ENCODE measurements around the gene CLDN2.

The CLDN2 gene

DNA sequence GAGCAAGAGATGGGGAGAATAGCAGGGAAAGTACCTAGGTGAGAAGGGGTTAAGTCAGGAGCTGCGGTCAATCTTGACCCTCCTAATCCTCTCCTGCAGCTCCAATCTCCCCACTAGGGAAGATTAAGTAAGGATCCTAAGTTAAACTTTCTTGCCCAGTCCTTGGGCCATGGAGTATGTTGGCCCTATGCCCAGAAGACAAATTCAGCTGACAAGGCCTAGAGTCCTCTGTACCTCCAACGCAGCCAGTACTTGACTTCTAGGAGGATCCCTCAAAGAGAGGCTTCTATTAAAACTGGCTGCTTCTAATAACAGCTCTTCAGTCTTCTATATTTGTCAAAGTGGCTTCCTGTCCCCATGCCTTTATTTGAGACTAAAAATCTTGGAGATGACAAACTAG is 1.4 kb downstream of the CLDN2 start:
- DNase-seq (ENCODE audit: low spot score): no peak

DNA sequence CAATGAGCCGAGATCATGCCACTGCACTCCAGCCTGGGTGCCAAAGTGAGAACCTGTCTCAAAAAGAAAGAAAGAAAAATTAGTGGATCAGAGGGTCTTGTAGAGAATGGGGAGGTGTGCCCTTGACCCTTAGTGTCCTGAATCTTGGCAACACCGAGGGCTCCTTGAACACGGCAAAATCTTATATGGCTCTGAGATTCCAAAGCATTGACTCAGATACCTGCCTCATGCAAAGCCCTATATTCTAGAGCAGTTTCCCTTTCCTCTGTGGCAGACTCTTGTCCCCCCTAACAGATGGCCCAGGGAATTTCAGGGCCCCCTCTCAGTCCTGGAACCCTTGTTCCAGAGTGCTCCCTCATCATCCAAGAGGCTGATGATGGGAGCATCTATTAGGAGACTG is 6.8 kb downstream of the CLDN2 start:
- DNase-seq (ENCODE audit: low spot score): no peak

DNA sequence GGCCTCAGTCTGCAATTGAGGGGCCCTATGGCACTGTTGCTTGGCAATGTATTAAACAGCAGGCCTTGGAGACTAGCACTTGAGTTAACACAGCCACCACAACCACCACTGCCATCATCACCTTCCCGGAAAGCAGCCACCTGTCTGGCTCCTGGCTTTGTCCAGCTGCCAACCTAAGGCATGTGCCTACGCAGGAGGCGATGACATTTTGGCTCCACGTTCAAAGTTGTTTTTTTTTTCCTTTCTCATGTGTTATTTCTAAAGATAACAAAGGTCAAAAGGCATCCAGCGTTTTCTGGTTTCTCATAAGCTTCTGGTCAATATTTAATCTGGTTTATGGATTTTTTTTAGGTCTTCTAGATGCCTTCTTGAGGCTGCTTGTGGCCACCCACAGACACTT is 7.5 kb downstream of the CLDN2 start:
- no peak for DNase-seq (ENCODE audit: low spot score)

DNA sequence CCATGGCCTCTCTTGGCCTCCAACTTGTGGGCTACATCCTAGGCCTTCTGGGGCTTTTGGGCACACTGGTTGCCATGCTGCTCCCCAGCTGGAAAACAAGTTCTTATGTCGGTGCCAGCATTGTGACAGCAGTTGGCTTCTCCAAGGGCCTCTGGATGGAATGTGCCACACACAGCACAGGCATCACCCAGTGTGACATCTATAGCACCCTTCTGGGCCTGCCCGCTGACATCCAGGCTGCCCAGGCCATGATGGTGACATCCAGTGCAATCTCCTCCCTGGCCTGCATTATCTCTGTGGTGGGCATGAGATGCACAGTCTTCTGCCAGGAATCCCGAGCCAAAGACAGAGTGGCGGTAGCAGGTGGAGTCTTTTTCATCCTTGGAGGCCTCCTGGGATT is 8.0 kb downstream of the CLDN2 start:
- DNase-seq (ENCODE audit: low spot score): no peak

DNA sequence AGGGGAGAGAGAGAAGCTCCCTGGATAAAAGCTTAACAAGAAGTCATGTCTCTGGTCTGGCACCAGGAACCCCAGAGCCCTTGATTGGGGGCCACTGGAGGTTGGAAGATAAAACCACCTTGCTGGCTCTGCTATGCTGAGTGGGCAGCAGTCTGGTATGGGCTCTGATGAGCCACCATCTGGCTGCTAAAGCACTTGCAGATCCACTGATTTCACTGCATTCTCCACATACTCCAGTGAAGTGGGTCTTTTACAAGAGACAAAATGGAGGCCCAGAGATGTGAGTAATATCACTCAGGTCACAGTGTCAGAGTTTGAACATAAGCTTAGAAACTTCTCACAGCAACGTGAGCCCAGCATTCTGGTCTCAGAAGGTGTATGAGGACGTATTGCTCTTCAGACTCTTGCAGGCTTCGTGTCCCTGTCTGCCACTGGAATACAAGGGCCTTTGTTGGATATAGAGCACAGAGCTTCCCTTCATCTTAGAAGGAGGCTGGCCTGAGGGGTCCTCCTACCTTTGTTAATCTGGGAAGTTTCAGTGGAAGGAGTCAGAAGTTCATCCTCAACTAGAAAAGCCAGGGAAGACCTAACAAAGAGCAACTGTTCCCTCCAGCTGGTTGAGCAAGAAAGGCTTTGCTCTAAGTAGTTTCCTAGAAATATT is 11.8 kb downstream of the CLDN2 start:
- no peak for DNase-seq (ENCODE audit: low spot score)

DNA sequence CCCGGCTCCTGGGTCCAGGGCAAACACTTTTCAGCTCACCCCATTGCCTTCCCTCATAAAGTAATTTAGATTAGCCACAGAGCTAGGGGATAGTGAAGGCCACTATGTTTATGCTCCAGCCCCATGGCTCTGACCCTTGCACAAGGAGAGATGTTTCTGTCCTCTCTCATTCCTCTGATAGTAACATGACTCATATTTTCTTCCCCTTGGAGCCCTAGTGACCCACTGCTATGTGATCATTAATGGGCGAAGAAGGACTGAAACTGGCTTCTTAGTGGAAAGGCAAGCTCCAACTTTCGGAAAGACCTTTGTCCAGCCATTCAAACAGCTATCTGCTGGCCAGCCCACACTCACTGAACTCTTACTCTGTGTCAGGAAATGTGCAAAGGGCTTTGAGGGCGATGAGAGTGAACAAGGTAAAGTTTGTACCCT is 12.3 kb downstream of the CLDN2 start:
- no peak for DNase-seq (ENCODE audit: low spot score)

DNA sequence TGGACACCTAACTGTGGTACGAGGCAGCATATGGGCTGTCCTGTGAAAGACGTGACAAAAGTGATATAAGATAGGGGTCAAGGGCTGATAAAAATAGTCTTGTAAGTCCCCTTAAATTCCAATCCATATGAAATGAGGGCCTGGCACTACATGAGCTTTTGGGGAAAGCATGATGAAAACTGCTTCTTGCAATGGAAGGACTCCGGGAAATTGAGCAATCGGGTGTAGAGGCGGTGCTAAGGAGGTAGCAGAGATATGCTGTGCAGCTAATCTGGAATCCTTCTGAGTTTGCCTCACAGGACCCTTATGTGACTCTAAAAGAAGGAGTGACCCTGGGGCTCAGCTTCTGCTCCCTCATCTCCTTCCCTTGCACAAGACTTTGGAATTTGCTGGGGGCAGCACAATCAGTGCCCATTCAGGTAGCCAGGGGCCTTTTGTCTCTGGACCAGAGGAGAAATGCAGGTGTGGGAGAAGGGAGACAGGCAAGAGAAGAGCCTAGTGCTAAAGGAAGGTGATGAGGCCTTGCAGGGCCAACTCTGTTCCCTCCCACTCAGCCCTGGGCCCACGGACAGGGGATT is 12.8 kb downstream of the CLDN2 start:
- no peak for DNase-seq (ENCODE audit: low spot score)

DNA sequence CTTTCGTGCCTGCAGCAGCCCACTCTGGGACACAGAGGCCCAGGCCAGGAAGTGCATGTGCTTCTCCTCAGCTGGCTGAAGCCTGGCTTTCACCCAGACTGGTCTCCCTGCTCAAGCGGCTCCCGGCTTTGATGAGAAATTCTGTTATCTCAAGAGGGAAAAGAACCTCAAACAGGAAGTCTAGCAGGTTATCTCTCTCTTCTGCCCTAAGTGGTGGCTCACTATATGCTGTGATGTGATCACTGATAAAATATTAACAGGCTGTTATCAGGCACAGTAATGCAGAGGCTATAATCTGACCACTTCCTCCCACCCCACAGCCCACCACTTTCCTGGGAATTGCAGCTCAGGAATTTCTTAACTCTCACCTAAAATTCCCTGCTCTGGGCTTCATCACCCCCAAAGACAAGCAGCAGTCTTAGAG is 13.3 kb downstream of the CLDN2 start:
- DNase-seq (ENCODE audit: low spot score): no peak

DNA sequence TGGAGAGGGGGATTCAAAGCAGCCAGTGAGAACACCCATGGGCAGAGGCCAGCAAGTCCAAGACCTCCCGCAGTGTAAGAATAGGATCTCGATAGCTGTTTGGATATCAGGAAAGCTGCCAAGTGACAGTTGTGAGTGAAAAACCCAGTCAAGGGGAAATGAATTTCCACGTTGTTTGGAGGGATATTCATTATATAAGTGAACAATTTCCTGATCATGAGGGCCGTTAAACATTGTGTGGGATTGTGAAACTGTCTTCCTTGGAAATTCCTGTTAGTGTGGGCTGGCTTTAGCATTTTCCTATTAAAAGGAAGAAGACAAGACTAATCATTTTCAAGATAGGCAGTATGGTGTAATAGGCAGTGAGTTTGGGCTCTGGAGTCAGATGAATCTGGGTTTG is 15.0 kb downstream of the CLDN2 start:
- no peak for DNase-seq (ENCODE audit: low spot score)

DNA sequence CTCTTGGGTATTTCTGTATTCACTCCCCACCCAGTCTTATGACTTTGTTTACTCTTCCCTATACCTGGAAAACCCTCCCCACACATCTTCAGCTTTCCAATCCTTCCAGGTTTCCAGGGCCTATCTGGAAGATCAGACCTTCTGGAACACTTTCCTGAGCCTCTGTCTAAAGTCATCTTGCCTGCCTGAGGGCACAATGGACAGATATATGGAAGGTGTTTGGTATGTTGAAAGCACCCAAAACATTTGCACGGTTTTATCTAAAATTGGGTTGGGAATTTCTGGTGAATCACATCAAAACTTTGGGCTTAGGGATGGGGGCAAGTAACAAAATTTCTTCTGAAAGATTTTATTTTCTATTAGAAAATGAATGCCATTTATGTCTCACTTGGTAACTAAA is 16.0 kb downstream of the CLDN2 start:
- no peak for DNase-seq (ENCODE audit: low spot score)

DNA sequence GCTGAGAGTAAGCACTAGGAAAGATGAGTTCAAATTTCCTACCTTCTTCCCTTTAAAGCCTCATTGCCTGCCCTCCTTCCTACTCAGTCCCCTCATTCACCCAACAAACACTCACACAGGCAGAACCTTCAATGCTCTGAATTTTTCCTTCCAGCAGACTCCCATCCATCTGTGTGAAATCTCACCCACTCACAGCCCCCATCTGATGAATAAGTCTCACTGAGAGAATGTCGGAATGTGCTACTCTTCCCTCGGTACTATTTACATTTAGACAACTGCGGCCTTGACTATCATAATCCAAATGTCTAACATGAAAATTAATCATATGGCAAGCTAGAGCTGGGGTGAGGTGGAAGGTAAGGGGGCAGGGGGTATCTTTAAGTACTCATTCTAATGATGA is 19.4 kb downstream of the CLDN2 start:
- DNase-seq (ENCODE audit: low spot score): no peak

DNA sequence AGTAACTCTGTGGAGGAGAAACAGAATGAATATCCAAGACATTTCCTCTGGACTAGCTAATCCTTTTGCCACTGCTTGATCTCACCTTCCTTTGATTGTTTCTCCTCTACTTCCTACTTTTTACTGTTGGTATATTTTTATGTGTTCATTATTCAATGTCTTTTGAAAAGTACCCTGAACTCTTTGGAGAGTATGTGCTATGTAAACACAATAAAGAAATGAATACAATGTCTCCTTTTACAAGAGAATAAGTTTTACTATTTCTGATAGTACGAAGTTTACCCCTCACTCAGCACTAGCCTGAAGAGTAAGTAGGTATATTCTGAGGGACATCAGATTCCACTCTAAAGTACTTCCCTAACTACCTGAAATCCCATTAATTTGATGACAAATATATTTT is 19.9 kb downstream of the CLDN2 start:
- DNase-seq (ENCODE audit: low spot score): no peak

DNA sequence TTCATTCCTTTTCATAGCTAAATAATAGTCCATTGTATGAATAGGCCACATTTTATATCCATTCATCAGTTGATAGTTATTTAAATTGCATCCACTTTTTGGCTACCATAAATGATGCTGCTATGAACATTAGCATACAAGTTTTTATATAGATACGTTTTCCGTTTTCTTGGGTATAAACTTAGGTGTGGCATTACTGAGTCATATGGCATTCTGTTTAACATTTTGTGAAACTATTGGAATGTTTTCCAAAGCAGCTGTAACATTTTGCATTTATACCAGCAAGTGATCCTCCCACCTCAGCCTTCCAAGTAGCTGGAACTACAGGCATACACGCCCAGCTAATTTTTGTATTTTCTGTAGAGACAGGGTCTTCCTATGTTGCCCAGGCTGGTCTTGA is 26.3 kb downstream of the CLDN2 start:
- no peak for DNase-seq (ENCODE audit: low spot score)

DNA sequence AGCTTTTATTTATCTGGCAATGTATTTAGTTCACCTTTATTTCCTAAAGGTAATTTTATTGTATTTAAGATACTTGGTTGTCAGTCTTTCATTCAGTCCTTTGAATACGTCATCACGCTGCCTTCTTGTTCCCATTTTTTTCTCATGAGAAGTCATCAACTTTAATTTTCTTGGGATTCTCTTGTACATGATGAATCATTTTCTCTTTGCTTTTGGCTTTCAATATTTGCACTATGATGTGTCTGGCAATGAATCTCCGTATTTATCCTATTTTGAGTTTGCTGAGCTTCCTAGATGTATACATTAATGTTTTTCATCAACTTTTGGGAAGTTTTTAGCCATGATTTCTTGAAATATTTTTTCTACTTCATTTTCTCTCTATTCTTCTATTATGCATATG is 28.4 kb downstream of the CLDN2 start:
- DNase-seq (ENCODE audit: low spot score): no peak

DNA sequence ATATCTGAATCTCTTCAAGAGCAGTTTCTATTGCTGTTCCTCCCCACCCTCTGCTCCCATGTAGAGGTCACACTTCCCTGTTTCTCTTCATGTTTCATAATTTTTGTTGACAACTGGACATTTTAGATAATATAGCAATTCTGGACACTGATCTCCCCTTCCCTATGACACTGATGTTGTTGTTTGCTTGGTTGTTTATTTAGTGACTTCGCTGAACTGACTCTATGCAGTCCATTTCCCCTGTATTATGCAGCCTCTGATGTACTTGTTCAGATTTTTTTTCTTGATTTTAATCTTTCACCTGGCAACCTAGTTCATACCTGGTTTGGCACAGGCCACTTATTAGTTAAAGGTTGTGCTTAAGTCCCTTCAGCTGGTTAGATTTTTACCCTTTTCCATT is 29.2 kb downstream of the CLDN2 start:
- DNase-seq (ENCODE audit: low spot score): no peak

DNA sequence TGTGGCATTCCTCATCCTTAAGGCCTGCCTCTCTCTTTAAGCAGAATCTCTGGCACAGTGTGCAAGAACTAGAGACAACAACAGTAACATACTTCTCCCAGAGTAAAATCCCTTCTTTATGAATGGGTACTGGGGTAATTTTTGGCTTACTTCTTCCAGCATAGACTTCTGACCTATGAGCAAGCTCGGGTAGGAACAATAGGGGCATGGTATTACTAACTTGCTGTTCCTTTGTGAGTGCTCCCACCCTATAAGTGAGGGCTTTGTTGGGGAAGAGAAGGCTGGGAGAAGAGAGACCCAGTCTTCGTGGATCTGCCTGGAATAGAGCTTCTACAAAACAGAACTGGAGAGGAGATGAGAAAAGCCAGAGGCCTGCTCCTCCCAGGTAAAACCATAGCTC is 30.2 kb downstream of the CLDN2 start:
- no peak for DNase-seq (ENCODE audit: low spot score)

DNA sequence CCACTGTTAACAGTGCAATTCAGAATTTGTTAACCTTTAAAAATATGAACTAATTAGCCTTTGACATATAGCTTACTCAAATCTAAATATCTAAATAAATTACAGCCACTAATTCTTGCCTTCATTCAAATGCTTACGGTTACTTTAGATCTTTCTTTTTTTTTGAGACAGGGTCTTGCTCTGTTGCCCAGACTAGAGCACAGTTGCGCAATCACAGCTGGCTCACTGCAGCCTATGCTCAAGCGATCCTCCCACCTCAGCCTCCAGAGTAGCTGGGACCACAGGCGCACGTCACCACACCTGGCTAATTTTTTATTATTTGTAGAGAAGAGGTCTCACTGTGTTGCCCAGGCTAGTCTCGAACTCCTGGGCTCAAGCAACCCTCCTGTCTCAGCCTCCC is 31.0 kb downstream of the CLDN2 start:
- no peak for DNase-seq (ENCODE audit: low spot score)

DNA sequence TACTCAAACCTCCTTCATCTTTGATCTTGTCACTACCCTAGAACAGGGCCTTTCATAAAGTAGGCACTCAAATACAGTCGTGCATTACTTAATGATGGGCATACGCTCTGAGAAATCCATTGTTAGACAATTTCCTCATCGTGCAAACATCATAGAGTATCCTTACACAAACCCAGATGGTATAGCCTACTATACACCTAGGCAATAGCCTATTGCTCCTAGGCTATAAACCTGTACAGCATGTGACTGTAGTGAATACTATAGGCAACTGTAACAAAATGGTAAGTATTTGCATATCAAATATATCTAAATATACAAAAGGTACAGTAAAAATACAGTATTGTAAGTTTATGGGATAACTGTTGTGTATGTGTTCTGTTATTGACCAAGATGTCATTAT is 31.9 kb downstream of the CLDN2 start:
- no peak for DNase-seq (ENCODE audit: low spot score)

DNA sequence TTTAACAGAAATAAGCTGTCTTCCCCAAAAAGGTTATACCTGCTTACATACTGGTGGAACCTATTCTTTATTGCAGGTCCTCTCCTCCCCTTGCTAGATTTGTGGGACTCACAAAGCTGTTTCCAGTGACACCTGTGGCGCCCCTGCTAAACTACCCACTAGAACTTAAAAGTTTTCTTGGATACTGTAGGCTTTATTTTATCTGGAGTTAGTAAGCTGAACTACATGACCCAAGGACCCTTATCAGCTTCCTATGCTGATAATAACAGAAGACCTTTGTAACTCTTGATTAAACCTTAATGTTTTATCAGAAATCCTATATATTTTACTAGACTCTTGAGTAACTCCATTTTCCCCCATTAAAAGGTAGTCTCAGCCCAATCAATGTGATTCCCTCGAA is 32.3 kb downstream of the CLDN2 start:
- DNase-seq (ENCODE audit: low spot score): no peak

DNA sequence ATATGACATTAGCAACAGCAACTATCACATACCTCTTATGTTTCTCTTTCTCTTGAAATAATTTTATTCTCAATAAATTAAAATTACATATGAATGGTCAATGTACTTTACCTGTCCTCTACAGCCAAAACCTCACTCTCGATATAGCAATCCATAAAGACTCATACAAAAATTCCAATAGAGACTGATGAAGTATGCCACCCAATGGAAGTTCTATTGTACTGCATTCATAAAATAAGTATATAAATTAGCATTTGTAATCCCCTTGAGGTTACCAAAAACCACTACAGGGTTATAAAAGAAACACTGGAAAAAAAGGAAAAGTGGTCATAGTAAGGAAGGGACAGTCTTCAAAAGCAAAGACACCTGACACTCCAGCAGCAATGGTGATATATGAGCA is 32.8 kb downstream of the CLDN2 start:
- peak; percentile 1 for DNase-seq (ENCODE audit: low spot score)

DNA sequence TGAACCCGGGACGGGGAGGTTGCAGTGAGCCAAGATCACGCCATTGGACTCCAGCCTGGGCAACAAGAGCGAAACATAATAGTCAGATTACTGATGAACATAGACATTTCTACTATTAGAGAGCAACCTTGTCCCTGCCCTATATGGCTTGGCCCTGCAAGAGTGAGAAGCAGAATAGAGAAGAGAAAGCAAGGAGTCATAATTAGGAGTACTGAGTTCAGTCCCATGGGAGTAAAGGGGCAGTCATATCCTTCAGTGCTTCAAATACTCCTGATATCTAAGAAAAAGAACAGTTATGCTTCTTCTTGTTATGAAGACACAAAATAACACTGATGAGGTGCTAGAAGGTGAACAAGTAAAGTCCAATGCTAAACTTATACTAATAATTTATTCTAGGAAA is 33.8 kb downstream of the CLDN2 start:
- no peak for DNase-seq (ENCODE audit: low spot score)

DNA sequence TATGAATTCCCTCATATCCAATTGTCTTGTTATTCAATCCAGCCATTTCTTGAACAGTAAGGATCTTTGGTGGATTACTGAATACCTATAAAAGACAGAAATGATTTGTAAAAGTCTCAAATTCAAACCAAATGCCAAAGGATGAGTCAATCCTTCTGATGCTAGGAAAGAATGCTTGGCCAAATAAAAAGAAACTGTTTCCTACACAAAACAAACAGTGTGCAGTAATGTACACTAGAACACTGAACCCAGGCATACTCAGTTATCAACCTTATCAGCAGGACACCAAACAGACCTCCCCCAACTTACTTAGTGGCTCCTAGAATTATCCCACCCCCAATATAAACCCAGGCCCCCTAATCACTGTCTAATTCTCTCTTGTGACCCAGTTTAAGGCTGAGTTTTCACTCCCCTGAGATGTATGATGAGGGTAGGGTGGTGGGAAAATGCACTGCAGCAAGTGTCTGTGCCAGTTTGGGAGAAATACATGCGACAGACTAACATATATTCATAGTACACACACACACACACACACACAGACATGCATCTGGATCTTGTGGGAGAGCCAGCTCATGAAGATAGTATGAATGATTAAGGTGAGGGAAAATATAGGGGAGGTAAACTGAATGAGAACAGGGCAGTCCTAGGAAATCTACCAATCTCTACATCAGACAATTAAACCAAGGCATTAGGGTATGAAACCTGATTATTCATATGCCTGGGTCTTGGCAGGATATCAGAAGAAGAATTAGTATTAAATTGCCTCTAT is 35.0 kb downstream of the CLDN2 start:
- DNase-seq (ENCODE audit: low spot score): no peak

DNA sequence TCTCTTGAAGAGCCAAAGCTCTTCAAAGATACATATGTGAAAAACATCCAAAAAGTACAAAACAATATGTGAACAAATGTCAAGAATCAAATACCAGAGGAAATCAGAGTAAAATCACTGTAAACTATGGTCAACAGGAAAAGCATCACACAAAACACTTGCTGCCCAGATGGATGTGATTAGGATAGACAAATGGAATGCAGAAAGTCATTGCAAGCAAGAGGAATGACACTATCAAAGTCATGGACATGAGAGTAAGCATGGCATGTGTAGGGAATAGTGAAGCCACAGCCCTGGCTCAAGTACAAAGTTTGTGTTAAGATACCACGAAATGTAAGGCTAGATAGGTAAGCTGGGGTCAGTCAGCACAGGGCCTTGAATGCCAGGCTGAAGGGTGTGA is 37.7 kb downstream of the CLDN2 start:
- DNase-seq (ENCODE audit: low spot score): no peak

DNA sequence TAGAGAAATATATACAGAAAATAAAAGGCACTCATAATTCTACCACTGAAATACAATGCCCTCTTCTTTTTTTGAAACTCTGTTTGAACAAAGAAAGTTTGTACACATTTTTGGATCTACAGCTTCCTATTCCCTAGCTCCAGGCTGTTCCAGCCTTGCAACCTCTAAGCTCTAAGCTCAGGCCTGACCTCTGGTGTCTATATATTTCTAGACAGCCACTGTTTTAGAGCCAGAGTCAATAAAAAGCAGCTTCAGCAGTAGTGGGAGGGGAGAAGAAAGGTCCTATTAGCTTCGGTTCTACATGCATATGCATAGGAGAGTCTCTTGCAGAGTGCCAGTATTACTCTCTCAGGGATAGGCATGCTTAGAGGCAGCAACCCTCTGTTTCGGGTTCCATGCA is 39.7 kb downstream of the CLDN2 start:
- DNase-seq (ENCODE audit: low spot score): peak; percentile 1

Measured in cerebellar cortex (tissue), 1 donor.